GOT3 (cell line): Measurements from ENCODE around the gene CUTA.

ENCODE experiments used
- DNase-seq: peaks from one replicate; lab custom pipeline; 2025; ENCODE audit warnings: mixed read lengths; lab: John Stamatoyannopoulos, UW

CUTA gene, protein sequence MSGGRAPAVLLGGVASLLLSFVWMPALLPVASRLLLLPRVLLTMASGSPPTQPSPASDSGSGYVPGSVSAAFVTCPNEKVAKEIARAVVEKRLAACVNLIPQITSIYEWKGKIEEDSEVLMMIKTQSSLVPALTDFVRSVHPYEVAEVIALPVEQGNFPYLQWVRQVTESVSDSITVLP

GRCh38 chr6:33417903-33418689 is at the start of gene CUTA:
Gene CUTA, minus strand, starts transcription at chr6:33418107. Its CDS starts 107 bp downstream, at chr6:33418000.
- peak; percentile 96 for DNase-seq

GRCh38 chr6:33467091-33467490 is 49.2 kb upstream of the CUTA start:
- no peak for DNase-seq

- no peak for DNase-seq
These were observed 48.3 kb upstream of the CUTA start for GRCh38 chr6:33466075-33466735.

GRCh38 chr6:33459226-33459625 is 41.3 kb upstream of the CUTA start:
- no peak for DNase-seq

GRCh38 chr6:33458676-33459075 is 40.8 kb upstream of the CUTA start:
- no peak for DNase-seq

DNA sequence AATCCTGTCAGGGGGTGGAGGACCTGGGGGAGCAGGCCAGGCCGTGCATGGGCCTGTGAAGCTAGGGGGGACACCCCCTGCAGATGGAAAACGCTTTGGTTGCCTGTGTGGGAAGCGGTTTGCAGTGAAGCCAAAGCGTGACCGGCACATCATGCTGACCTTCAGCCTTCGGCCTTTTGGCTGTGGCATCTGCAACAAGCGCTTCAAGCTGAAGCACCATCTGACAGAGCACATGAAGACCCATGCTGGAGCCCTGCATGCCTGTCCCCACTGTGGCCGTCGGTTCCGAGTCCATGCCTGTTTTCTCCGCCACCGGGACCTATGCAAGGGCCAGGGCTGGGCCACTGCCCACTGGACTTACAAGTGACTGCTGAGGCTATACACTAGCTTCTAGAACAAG is 38.2 kb upstream of the CUTA start:
- DNase-seq: no peak

GRCh38 chr6:33455051-33455450 is 37.1 kb upstream of the CUTA start:
- no peak for DNase-seq

DNA sequence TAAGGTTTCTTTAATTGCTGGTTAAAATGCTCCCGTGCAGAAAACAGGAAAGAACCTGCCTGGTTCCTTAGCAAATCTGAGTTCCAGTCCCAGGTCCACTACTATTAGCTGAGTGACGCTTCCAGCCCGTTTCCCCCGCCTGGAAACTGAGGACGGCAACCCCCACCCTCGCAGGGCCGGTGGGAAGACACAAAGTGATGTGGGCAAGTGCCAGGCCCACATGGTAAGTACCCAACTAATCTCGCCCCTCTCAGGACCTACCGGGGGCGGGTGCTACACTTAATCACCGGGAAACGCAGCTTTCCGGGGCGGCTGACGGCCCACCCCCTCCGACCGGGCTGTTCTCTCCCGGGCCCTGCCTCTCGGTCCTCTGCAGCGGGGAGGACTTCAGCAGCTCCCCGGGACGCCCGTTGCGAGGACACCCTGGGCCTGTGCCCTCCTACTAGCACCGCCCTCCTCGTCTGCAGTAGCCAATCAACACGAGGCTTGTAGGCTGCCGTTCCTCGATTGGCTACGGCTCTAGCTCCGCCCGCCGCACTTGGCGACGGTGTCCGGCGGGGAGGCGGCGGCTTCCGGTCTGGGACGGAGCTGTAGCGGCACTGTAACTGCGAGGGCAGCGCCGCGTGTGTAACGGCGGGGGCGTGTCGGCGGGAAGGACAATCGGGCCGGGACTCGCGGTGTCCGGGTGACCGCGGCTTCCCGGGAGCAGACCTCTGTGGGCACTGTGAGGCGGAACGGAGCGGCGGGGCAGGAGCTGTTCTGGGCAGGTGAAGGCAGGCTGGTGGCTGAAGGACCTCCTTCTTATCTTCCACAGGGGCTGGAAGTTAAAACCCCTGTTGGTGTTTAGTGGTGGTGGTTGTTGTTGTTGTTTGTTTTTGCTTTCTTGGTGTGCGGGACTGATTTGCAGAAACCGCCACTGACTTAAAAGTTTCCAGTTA is 36.4 kb upstream of the CUTA start, which contains the start of gene ZBTB9:
ZBTB9 (plus strand) TSS at position 568 of the 938 bp plus-strand sequence. CDS start 525 bp downstream, outside the sequence.
- peak; percentile 88 for DNase-seq

DNA sequence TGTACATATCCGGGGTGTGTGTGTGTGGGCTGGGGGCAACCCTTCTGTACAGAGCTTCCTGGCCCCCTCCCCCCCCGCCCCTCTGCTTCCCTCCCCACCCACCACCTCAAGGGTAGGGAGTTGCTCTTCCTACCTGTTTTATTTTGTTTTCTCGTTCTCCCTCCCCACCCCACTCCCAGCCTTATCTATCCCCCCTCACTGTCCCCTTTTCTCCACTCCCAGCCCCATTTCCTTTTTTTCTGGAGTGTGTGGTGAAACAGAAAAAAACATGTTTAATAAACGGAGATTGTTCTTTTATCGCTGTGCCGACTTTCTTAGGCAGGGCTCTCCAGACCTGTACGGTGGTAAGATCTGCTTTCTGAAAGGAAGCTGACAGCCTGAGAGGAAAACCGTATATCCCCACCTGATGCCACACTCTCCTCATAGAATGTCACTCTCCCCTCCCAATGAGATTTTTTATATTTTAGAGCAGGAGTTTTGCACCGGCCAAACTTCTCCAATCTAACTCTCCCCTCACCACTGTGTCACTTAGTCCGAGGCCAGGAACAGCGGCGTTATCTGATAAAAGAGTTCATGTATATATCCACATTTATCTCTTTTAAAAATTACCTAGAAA is 35.6 kb upstream of the CUTA start:
- DNase-seq: no peak

DNA sequence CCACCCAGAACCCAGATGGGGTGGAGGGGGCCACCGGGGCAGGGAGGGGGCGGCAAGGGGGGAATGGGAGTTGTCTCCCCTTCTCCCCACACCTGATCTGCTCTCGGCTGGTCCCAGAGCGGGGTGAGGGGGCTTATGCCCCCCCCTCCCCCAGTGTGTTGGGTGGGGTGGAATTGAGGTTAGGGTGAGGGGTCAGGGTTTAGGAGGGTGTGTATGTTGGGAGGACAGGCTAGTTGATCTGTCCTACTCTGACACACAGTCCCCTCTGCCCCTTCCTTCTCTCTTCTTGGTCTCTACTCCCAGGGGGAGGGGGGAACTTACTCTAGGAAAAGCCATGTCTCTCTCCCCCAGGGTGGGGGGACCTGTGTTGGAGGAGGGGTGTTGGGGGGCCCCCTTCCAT is 34.6 kb upstream of the CUTA start:
- no peak for DNase-seq

DNA sequence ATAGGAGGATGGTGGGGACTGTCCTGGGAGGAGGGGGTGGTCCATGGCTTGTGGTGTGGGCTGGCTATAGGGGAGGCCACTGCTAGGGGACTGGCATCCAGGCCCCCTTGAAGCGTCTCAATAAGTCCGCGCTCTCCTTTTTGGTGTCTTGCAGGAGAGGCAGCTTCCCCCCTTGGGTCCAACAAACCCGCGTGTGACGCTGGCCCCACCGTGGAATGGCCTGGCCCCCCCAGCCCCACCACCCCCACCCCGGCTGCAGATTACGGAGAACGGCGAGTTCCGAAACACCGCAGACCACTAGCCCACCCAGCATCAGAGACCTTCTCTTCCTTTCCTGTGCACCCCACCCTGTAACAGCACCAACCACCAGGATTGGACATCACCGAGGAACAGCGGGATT is 33.7 kb upstream of the CUTA start:
- DNase-seq: no peak

- no peak for DNase-seq
These were observed 32.5 kb upstream of the CUTA start for GRCh38 chr6:33450434-33450833.

GRCh38 chr6:33446356-33446755 is 28.4 kb upstream of the CUTA start:
- DNase-seq: no peak

- DNase-seq: no peak
These were observed 27.3 kb upstream of the CUTA start for GRCh38 chr6:33445119-33445603.

GRCh38 chr6:33443619-33444504 is 26.0 kb upstream of the CUTA start:
- no peak for DNase-seq

DNA sequence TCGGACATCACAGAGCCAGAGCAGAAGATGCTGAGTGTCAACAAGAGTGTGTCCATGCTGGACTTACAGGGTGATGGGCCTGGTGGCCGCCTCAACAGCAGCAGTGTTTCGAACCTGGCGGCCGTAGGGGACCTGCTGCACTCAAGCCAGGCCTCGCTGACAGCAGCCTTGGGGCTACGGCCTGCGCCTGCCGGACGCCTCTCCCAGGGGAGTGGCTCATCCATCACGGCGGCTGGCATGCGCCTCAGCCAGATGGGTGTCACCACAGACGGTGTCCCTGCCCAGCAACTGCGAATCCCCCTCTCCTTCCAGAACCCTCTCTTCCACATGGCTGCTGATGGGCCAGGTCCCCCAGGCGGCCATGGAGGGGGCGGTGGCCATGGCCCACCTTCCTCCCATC is 25.1 kb upstream of the CUTA start:
- no peak for DNase-seq

DNA sequence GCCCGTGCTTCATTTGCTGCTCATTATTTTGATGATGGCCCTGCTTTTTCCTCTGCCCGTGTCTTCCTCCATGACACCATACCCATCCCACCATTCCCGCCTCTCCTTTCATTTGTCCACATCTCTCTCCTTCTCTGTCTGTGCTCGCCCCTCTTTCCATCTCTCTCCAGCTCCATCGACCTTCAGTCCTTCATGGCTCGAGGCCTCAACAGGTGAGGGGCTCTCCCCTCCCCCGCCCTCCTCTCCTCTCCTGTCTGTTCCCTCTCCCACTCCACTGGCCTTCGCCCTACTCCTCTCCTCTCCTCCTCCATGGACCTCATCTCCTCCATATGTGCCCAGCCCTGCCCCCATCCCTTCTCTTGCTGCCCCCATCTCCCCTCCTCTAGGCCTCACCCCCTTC is 24.4 kb upstream of the CUTA start:
- no peak for DNase-seq

GRCh38 chr6:33441457-33441856 is 23.6 kb upstream of the CUTA start:
- no peak for DNase-seq

- DNase-seq: no peak
These were observed 22.9 kb upstream of the CUTA start for GRCh38 chr6:33440649-33441309.
